ENCODE measurements around the gene TTC4. TPM values are rescaled to one million over a fixed set of nuclear protein-coding genes. Genes with fewer than 3 reads are reported as not detected.

The TTC4 gene
- total RNA-seq, 4 donors from 2014 or later, result 14.6 to 29.7 (median 20.8) TPM

GRCh38 chr1:54777431-54777830, 61.8 kb downstream of the TTC4 start:
- Histone ChIP-seq H3K4me3 (no peak overlapping the region), H3K27me3 (peaks cover 0 to 43% of the 10 kb centered on the region in 2 donors), H3K9me3 (no peaks in the 10 kb centered on the region), H3K36me3 (no peaks in the 10 kb centered on the region), H3K27ac (no peak overlapping the region), H3K4me1 (peaks cover 0 to 9% (median 0%) of the 10 kb centered on the region in 4 donors)
- WGBS, 2 donors, result 58 to 67% methylated on average over 4 of the region's 4 CpGs
- DNase-seq (ENCODE audit: low spot score in 2 of 2), result no peak
- TF ChIP-seq EP300 (IDR thresholded peaks at IDR 0.05) (no peak), POLR2A (IDR thresholded peaks at IDR 0.05) (no peak)
- TF ChIP-seq, protein P1, sequence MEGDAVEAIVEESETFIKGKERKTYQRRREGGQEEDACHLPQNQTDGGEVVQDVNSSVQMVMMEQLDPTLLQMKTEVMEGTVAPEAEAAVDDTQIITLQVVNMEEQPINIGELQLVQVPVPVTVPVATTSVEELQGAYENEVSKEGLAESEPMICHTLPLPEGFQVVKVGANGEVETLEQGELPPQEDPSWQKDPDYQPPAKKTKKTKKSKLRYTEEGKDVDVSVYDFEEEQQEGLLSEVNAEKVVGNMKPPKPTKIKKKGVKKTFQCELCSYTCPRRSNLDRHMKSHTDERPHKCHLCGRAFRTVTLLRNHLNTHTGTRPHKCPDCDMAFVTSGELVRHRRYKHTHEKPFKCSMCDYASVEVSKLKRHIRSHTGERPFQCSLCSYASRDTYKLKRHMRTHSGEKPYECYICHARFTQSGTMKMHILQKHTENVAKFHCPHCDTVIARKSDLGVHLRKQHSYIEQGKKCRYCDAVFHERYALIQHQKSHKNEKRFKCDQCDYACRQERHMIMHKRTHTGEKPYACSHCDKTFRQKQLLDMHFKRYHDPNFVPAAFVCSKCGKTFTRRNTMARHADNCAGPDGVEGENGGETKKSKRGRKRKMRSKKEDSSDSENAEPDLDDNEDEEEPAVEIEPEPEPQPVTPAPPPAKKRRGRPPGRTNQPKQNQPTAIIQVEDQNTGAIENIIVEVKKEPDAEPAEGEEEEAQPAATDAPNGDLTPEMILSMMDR (IDR thresholded peaks at IDR 0.05), result no peak

GRCh38 chr1:54781023-54781723, 65.5 kb downstream of the TTC4 start:
- Histone ChIP-seq H3K4me1 (peaks cover 0 to 9% (median 0%) of the 10 kb centered on the region in 4 donors), H3K4me3 (no peak overlapping the region), H3K9me3 (no peaks in the 10 kb centered on the region), H3K36me3 (no peaks in the 10 kb centered on the region), H3K27me3 (peaks cover 0 to 45% of the 10 kb centered on the region in 2 donors), H3K27ac (no peak overlapping the region)
- DNase-seq (ENCODE audit: low spot score in 2 of 2), result no peak
- TF ChIP-seq EP300 (IDR thresholded peaks at IDR 0.05) (no peak), POLR2A (IDR thresholded peaks at IDR 0.05) (no peak)
- TF ChIP-seq, protein P1 (IDR thresholded peaks at IDR 0.05), result no peak
- 17 to 20% methylated on average over 52 to 57 of the region's 74 CpGs for WGBS, 2 donors

DNA sequence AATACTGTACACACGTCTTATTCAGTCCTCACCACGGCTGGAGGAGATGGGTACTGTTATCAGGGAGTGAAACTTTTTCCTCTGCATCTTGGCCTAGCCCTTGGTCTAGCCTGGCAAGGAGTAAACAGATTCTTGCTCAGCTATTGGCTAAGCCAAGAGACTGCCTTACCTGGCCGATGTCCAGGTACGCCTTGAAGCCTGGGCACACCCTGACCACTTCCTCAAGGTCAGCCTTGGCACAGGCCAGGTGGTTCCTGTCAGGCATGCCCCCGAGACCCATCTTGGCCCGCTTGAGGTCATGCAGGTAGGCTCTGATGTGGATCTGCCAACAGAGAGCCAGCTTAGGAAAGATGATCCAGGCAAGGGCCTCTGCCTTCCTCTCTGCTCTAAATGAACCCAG, 66.5 kb downstream of the TTC4 start:
- Histone ChIP-seq H3K4me3 (no peak overlapping the region), H3K36me3 (no peaks in the 10 kb centered on the region), H3K27ac (no peak overlapping the region), H3K4me1 (peaks cover 0 to 9% (median 0%) of the 10 kb centered on the region in 4 donors), H3K9me3 (no peaks in the 10 kb centered on the region), H3K27me3 (peaks cover 0 to 50% of the 10 kb centered on the region in 2 donors)
- DNase-seq (ENCODE audit: low spot score in 2 of 2), result no peak
- WGBS, 2 donors, result 75 to 90% methylated on average over 2 to 6 of the region's 6 CpGs
- TF ChIP-seq, protein P1 (IDR thresholded peaks at IDR 0.05), result no peak
- TF ChIP-seq EP300 (IDR thresholded peaks at IDR 0.05) (no peak), POLR2A (IDR thresholded peaks at IDR 0.05) (no peak)

DNA sequence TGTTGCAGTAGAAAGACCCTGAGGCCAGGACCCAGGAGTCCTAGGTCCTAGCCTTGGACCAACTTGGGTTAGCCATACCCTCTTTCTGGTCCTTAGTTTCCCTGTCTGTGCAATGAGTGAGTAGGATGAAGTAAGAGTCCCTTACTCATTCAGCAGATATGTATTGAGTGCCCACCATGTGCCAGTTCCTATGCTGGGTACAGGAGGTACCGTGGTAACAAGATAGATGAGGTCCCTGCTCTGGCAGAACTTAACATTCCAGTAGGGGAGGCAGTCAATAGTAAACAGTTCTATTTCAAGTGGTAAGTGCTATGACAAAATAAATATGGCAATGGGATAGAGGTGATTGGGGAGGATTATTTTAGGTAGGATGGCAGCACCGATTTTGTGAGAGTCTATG, 66.9 kb downstream of the TTC4 start:
- no peak for TF ChIP-seq POLR2A (IDR thresholded peaks at IDR 0.05)
- DNase-seq (ENCODE audit: low spot score in 2 of 2), result no peak
- no peaks in the 10 kb centered on the region for H3K36me3 ChIP-seq
- no peak overlapping the region for H3K4me3 ChIP-seq
- WGBS, 2 donors, result 75 to 81% methylated on average over 2 of the region's 2 CpGs
- peaks cover 0 to 9% (median 0%) of the 10 kb centered on the region in 4 donors for H3K4me1 ChIP-seq
- H3K9me3 ChIP-seq, result no peaks in the 10 kb centered on the region
- peaks cover 0 to 54% of the 10 kb centered on the region in 2 donors for H3K27me3 ChIP-seq
- H3K27ac ChIP-seq, result no peak overlapping the region

GRCh38 chr1:54784066-54784465, 68.4 kb downstream of the TTC4 start:
- Histone ChIP-seq H3K27me3 (peaks cover 0 to 56% of the 10 kb centered on the region in 2 donors), H3K36me3 (no peaks in the 10 kb centered on the region), H3K27ac (no peak overlapping the region), H3K9me3 (no peaks in the 10 kb centered on the region), H3K4me3 (no peak overlapping the region), H3K4me1 (peaks cover 0 to 9% (median 0%) of the 10 kb centered on the region in 4 donors)
- 63% methylated on average over 2 of the region's 2 CpGs for WGBS, 2 donors
- no peak for DNase-seq (ENCODE audit: low spot score in 2 of 2)
- TF ChIP-seq EP300 (IDR thresholded peaks at IDR 0.05), result no peak
- TF ChIP-seq, protein P1 (IDR thresholded peaks at IDR 0.05), result no peak

Data from tibial nerve (tissue), 4 donors.